Astrocyte of the cerebellum (primary cell): Measurements from ENCODE around the gene CIITA.
"Not testable (repeated sequence)": the region's sequence is repeated elsewhere in the genome, so short reads cannot be mapped to it uniquely, and the experiment has no call there.

ENCODE experiments used
- DNase-seq: peaks from one replicate; pipeline ENCODE4 v3.0.0-alpha.2; 2011; ENCODE audit warnings: low read depth
- H3K4me3 ChIP-seq: 2 replicates; pipeline ENCODE4 v1.5.1; 2011; ENCODE audit warnings: mild to moderate bottlenecking, low read depth, low read length, moderate library complexity
- CTCF ChIP-seq: IDR thresholded peaks from 2 replicates; pipeline ENCODE4 v1.5.1; 2012; ENCODE audit warnings: low read length, low read depth, moderate library complexity, mild to moderate bottlenecking; ENCODE audit errors: missing control alignments
- in situ Hi-C: cut with HindIII; loops from 2 replicates; pipeline ENCODE4 v1.10.0; 2017; ENCODE audit warnings: low sequenced_read_pairs

The CIITA gene

GRCh38 chr16:10966129-10966528 lies 89.1 kb downstream of the CIITA start:
- no peak for DNase-seq
- TF ChIP-seq CTCF: no peak
- in situ Hi-C loops: no loop called here
- H3K4me3 ChIP-seq: no peak overlapping the region

GRCh38 chr16:10966559-10966958 lies 89.6 kb downstream of the CIITA start:
- in situ Hi-C loops, DNase-seq, H3K4me3 ChIP-seq: not testable (repeated sequence)

GRCh38 chr16:10967986-10968385 lies 91.0 kb downstream of the CIITA start:
- DNase-seq: no peak
- no peak for TF ChIP-seq CTCF
- in situ Hi-C loops: no loop called here

GRCh38 chr16:10968498-10968897 lies 91.5 kb downstream of the CIITA start:
- in situ Hi-C loops: no loop called here
- TF ChIP-seq CTCF: no peak
- no peak for DNase-seq
- H3K4me3 ChIP-seq: no peak overlapping the region

More at GRCh38 chr16:10967986-10968385, 91.0 kb downstream of the CIITA start:
- no peak overlapping the region for H3K4me3 ChIP-seq

- H3K4me3 ChIP-seq: no peak overlapping the region
- no peak for TF ChIP-seq CTCF
- no peak for DNase-seq
- in situ Hi-C loops: no loop called here
Measured at GRCh38 chr16:10969615-10970014, 92.6 kb downstream of the CIITA start.

GRCh38 chr16:10970065-10970464 lies 93.1 kb downstream of the CIITA start:
- H3K4me3 ChIP-seq: no peak overlapping the region
- DNase-seq: no peak
- no peak for TF ChIP-seq CTCF
- in situ Hi-C loops: no loop called here

GRCh38 chr16:10971560-10971961 lies 94.6 kb downstream of the CIITA start:
- no peak overlapping the region for H3K4me3 ChIP-seq
- DNase-seq: peak; percentile 88
- TF ChIP-seq CTCF: peak; percentile 58
- in situ Hi-C loops: no loop called here
